OCI-LY7 (cell line): ENCODE measurements around the gene ESPNL.

ENCODE experiments used
- CTCF ChIP-seq: fragments of 200-600 bp; sonication (generic); conservative IDR thresholded peaks from 2 replicates; pipeline ENCODE4 v1.5.1; 2014; ENCODE audit warnings: mild to moderate bottlenecking, antibody characterized with exemption, low read length, moderate library complexity, mixed read lengths
- EZH2phosphoT487 ChIP-seq: fragments of 200-600 bp; sonication (generic); IDR thresholded peaks from 2 replicates; pipeline ENCODE4 v1.6.1; 2018; ENCODE audit warnings: low read depth, borderline replicate concordance, mild to moderate bottlenecking, mixed run types, antibody characterized with exemption, low read length, moderate library complexity, mixed read lengths

- no peak for TF ChIP-seq CTCF
- TF ChIP-seq EZH2phosphoT487, result no peak
Observed at GRCh38 chr2:238143239-238143951, 43.3 kb downstream of the ESPNL start.
